Right lobe of liver (tissue), 4 donors: ENCODE data around the gene CACNG4.

Experiments
- CTCF ChIP-seq, 4 donors: fragments of 200-600 bp in 3 of 4; fragments of 450-650 bp in 1 of 4; IDR thresholded peaks; one replicate each; pipeline versions ENCODE4 v1.5.1 to v1.8.0; 2016 to 2022; ENCODE audit warnings: antibody characterized with exemption in 4 of 4, mild to moderate bottlenecking in 2 of 4
- POLR2A ChIP-seq: fragments of 450-650 bp; IDR thresholded peaks from one replicate; pipeline ENCODE4 v1.6.1; 2017; ENCODE audit warnings: antibody characterized with exemption, mild to moderate bottlenecking
- donor health status: DM: no; HTN: no; CAD: no.
- donor health status: DM: no; HTN: no; CAD: no.
- donor health status: DM: no; HTN: yes; CAD: no.

- no peak for TF ChIP-seq CTCF (IDR thresholded peaks at IDR 0.05)
- TF ChIP-seq POLR2A: no peak
These were observed 45.6 kb upstream of the CACNG4 start for GRCh38 chr17:66918896-66919295.
